ENCODE measurements around the gene CALN1. TPM values are rescaled to one million over a fixed set of nuclear protein-coding genes. Genes with fewer than 3 reads are reported as not detected.

Gene CALN1
- total RNA-seq, 1 donor = not detected

GRCh38 chr7:72111086-72111485 is 301.1 kb downstream of the CALN1 start:
- no peak for DNase-seq (ENCODE audit: low read depth)
- no peak for TF ChIP-seq CTCF (IDR thresholded peaks at IDR 0.05; ENCODE audit: insufficient read depth, low read length)
- no peak overlapping the region for H3K4me3 ChIP-seq (ENCODE audit: low read depth, low read length)

GRCh38 chr7:72109566-72109965 is 302.6 kb downstream of the CALN1 start:
- H3K4me3 ChIP-seq (ENCODE audit: low read depth, low read length) = no peak overlapping the region
- DNase-seq (ENCODE audit: low read depth) = no peak
- no peak for TF ChIP-seq CTCF (IDR thresholded peaks at IDR 0.05; ENCODE audit: insufficient read depth, low read length)

- H3K4me3 ChIP-seq (ENCODE audit: low read depth, low read length) = no peak overlapping the region
- no peak for TF ChIP-seq CTCF (IDR thresholded peaks at IDR 0.05; ENCODE audit: insufficient read depth, low read length)
- DNase-seq (ENCODE audit: low read depth) = no peak
These were observed 305.7 kb downstream of the CALN1 start for GRCh38 chr7:72106405-72106804.

GRCh38 chr7:72101444-72101843 is 310.7 kb downstream of the CALN1 start:
- no peak for DNase-seq (ENCODE audit: low read depth)
- no peak for TF ChIP-seq CTCF (IDR thresholded peaks at IDR 0.05; ENCODE audit: insufficient read depth, low read length)
- no peak overlapping the region for H3K4me3 ChIP-seq (ENCODE audit: low read depth, low read length)

- no peak for TF ChIP-seq CTCF (IDR thresholded peaks at IDR 0.05; ENCODE audit: insufficient read depth, low read length)
- no peak for DNase-seq (ENCODE audit: low read depth)
- H3K4me3 ChIP-seq (ENCODE audit: low read depth, low read length) = no peak overlapping the region
These were observed 312.4 kb downstream of the CALN1 start for GRCh38 chr7:72099784-72100183.

GRCh38 chr7:72098807-72099580 is 313.1 kb downstream of the CALN1 start:
- no peak overlapping the region for H3K4me3 ChIP-seq (ENCODE audit: low read depth, low read length)
- DNase-seq (ENCODE audit: low read depth) = no peak
- no peak for TF ChIP-seq CTCF (IDR thresholded peaks at IDR 0.05; ENCODE audit: insufficient read depth, low read length)

- no peak for TF ChIP-seq CTCF (IDR thresholded peaks at IDR 0.05; ENCODE audit: insufficient read depth, low read length)
- no peak for DNase-seq (ENCODE audit: low read depth)
- no peak overlapping the region for H3K4me3 ChIP-seq (ENCODE audit: low read depth, low read length)
These were observed 314.9 kb downstream of the CALN1 start for GRCh38 chr7:72097226-72097625.

Measured in fibroblast of the aortic adventitia (primary cell).